ENCODE data around the gene RAD51B.

The RAD51B gene

GRCh38 chr14:68521961-68522509 lies 702.5 kb downstream of the RAD51B start:
- DNase-seq: no peak

- DNase-seq: no peak
These were observed 703.1 kb downstream of the RAD51B start for GRCh38 chr14:68522510-68523325.

GRCh38 chr14:68523326-68523610 lies 703.7 kb downstream of the RAD51B start:
- DNase-seq: no peak

GRCh38 chr14:68523989-68524725 lies 704.6 kb downstream of the RAD51B start:
- no peak for DNase-seq

GRCh38 chr14:68525516-68525915 lies 705.9 kb downstream of the RAD51B start:
- no peak for DNase-seq

GRCh38 chr14:68526512-68527091 lies 707.0 kb downstream of the RAD51B start:
- no peak for DNase-seq

GRCh38 chr14:68527329-68527851 lies 707.8 kb downstream of the RAD51B start:
- DNase-seq: no peak

GRCh38 chr14:68528040-68528687 lies 708.6 kb downstream of the RAD51B start:
- no peak for DNase-seq

GRCh38 chr14:68530443-68530842 lies 710.9 kb downstream of the RAD51B start:
- DNase-seq: no peak

- DNase-seq: no peak
These were observed 712.9 kb downstream of the RAD51B start for GRCh38 chr14:68532496-68532895.

GRCh38 chr14:68534276-68534675 lies 714.7 kb downstream of the RAD51B start:
- DNase-seq: no peak

GRCh38 chr14:68535404-68536017 lies 715.9 kb downstream of the RAD51B start:
- no peak for DNase-seq

- DNase-seq: no peak
These were observed 716.4 kb downstream of the RAD51B start for GRCh38 chr14:68536018-68536410.

- DNase-seq: no peak
These were observed 719.1 kb downstream of the RAD51B start for GRCh38 chr14:68538639-68539038.

- DNase-seq: no peak
These were observed 719.7 kb downstream of the RAD51B start for GRCh38 chr14:68539241-68539737.

- no peak for DNase-seq
These were observed 720.2 kb downstream of the RAD51B start for GRCh38 chr14:68539789-68540188.

GRCh38 chr14:68541178-68541896 lies 721.8 kb downstream of the RAD51B start:
- DNase-seq: no peak

- DNase-seq: no peak
These were observed 722.8 kb downstream of the RAD51B start for GRCh38 chr14:68542346-68542745.

- no peak for DNase-seq
These were observed 723.9 kb downstream of the RAD51B start for GRCh38 chr14:68543516-68543915.

- DNase-seq: peak in 1 of 2 experiments; percentile 49
These were observed 724.7 kb downstream of the RAD51B start for GRCh38 chr14:68544081-68544892.

GRCh38 chr14:68546839-68547238 lies 727.3 kb downstream of the RAD51B start:
- no peak for DNase-seq
